ENCODE results near the gene TSC22D4.
A peak's percentile ranks its signal among the peaks of the same experiment; 100 is the strongest.
"Not testable (repeated sequence)": the region's sequence is repeated elsewhere in the genome, so short reads cannot be mapped to it uniquely, and the experiment has no call there.

Gene TSC22D4

GRCh38 chr7:100478958-100479660 is at the start of gene TSC22D4:
Gene TSC22D4, minus strand, starts transcription at chr7:100479214. Its CDS starts 1,176 bp downstream, at chr7:100478038.
- peak; percentile 80 for DNase-seq (ENCODE audit: low read depth)

DNA sequence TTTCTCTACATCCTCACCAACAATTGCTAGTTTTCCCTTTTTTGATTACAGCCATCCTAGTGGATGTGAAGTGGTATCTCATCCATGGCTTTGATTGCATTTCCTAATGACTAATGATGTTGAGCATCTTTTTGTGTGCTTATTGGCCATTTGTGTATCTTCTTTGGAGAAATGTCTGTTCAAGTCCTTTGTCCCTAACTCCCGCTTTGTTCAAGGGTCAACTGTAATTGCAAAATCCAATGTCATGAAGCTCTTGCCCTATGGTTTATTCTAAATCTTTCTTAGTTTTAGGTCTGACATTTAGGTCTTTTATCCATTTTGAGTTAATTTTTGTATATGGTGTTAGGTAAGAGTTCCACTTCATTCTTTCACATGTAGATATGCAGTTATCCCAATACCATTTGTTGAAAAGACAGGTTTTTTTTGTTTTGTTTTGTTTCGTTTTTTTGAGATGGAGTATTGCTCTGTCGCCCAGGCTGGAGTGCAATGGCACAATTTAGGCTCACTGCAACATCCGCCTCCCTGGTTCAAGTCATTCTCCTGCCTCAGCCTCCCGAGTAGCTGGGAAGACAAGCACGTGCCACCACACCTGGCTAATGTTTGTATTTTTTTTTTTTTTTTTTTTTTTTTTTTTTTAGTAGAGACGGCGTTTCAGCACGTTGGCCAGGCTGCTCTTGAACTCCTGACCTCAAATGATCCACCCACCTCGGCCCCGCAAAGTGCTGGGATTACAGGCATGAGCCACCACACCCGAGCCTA is 49.3 kb upstream of the TSC22D4 start:
- DNase-seq (ENCODE audit: low read depth) = not testable (repeated sequence)

DNA sequence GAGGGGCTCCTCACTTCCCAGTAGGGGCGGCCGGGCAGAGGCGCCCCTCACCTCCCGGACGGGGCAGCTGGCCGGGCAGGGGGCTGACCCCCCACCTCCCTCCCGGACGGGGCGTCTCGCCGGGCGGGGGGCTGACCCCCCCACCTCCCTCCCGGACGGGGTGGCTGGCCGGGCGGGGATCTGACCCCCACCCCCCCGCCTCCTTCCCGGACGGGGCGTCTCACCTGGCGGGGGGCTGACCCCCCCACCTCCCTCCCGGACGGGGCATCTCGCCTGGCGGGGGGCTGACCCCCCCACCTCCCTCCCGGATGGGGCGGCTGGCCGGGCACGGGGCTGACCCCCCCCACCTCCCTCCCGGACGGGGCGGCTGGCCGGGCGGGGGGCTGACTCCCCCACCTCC is 44.2 kb upstream of the TSC22D4 start:
- DNase-seq (ENCODE audit: low read depth) = not testable (repeated sequence)

DNA sequence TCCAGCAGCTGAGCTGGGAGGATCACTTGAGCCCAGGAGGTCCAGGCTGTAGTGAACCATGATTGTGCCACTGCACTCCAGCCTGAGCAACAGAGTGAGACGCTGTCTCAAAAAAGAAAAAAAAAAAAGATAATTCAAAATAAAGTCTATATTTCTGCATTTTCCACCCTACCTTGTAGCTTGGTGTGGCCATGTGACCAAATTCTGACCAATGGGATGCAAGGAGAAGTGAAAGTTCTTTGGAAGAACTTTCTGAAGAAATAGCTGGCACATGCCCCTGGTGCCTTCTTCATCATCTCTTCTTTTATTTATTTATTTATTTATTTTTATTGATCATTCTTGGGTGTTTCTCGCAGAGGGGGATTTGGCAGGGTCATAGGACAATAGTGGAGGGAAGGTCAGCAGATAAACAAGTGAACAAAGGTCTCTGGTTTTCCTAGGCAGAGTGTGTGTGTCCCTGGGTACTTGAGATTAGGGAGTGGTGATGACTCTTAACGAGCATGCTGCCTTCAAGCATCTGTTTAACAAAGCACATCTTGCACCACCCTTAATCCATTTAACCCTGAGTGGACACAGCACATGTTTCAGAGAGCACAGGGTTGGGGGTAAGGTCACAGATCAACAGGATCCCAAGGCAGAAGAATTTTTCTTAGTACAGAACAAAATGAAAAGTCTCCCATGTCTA is 43.0 kb upstream of the TSC22D4 start:
- DNase-seq (ENCODE audit: low read depth) = not testable (repeated sequence)

- DNase-seq (ENCODE audit: low read depth) = no peak
Measured at GRCh38 chr7:100521076-100521475, 42.1 kb upstream of the TSC22D4 start.

DNA sequence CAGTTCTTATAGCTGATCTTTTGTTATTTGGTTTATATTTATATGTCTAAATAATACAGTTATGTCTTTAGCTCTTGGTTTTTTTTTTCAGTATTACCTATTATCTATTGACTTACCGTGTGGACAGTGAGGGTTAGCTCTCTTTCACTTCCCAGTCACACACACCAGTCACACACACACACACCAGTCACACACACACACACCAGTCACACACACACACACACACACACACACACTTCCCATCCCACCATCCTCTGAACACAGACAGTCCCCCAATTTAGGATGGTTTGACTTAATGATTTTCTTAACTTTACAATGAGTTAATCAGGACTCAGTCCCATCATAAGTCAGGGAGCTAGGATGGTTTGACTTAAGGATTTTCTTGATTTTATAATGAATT is 41.1 kb upstream of the TSC22D4 start:
- no peak for DNase-seq (ENCODE audit: low read depth)

DNA sequence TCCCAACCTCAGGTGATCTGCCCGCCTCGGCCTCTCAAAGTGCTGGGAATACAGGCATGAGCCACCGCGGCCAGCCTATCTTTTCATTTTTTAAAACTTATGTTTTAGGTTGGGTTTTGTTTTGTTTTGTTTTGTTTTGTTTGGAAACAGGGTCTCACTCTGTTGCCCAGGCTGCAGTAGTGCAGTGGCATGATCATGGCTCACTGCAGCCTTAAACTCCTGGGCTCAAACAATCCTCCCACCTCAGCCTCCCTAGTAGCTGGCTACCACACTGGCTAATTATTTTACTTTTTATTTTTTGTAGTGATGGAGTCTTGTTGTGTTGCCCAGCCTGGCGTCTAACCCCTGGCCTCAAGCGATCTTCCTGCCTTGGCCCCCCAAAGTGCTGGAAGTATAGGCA is 40.6 kb upstream of the TSC22D4 start:
- DNase-seq (ENCODE audit: low read depth) = no peak

DNA sequence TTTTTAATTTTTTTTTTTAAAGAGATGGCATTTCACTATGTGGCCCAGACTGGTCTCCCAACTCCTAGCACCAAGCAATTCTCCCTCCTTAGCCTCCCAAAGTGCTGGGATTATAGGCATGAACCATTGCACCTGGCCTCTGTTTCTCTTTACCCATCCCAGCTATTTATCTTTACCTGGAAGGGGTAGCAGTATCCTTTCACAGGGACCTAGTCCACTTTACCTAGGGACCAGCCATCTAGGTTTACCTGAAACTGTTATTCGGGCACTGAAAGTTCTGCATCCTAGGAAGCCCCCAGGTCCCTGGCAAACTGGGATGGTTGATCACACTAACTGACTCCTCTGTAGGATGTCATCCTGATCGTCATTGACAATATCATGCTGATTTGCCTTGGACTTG is 38.3 kb upstream of the TSC22D4 start:
- no peak for DNase-seq (ENCODE audit: low read depth)

- peak; percentile 9 for DNase-seq (ENCODE audit: low read depth)
Measured at GRCh38 chr7:100516135-100516812, 37.3 kb upstream of the TSC22D4 start.

GRCh38 chr7:100515072-100515532 is 36.1 kb upstream of the TSC22D4 start:
- no peak for DNase-seq (ENCODE audit: low read depth)

- DNase-seq (ENCODE audit: low read depth) = no peak
Measured at GRCh38 chr7:100513212-100513810, 34.3 kb upstream of the TSC22D4 start.

DNA sequence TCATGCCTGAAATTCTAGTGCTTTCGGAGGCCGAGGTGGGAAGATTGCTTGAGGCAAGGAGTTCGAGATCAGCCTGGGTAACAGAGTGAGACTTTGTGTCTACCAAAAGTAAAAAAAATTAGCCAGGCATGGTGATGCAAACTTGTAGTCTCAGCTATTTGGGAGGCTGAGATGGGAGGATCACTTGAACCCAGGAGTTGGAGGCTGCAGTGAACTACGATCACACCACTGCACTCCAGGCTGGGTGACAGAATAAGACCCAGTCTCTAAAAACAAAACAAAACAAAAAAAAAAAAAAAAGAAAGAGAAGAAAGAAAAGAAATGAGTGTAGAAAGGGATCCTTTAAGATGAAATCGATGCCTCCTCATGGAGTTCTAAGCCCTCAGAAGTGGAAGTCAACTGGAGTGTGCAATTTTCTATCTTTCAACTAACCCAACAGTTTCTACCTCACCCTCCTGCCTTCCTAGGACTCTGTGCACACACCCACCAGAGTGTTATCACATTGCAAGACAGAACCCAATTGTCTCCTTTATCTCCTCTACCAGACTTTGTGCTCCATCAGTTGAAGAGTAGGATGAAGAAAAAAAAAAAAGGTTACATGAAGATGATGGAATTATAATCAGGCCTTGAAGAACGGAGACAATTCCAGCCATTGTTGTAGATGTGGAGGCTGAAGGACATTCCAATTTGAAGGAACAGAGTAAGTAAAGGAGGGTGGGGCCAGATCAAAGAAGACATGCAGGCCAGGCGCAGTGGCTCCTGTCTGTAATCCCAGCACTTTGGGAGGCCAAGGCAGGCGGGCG is 31.6 kb upstream of the TSC22D4 start:
- DNase-seq (ENCODE audit: low read depth) = no peak

GRCh38 chr7:100509231-100509630 is 30.2 kb upstream of the TSC22D4 start:
- DNase-seq (ENCODE audit: low read depth) = no peak

DNA sequence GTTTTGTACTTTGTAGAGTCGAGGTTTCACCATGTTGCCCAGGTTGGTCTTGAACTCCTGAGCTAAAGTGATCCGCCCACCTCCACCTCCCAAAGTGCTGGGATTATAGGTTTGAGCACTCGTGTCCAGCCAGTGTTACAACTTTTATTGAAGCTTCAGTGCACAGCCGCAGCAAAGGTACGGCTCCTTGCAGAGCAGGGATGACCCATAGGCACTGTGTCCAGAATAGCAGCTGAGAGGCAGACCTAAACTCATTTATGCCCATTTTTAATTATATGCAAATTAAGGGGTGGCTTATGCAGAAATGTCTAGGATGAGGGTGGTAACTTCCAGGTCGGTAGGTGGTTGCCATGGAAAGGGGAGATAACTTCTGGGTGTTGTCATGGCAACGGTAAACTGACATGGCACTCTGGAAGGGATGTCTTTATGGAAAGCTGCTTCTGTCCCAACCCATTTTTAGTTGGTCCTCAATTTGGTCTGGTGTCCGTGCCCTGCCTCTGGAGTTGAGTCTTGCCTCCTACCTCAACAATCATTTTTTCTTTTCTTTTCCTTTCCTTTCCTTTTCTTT is 27.4 kb upstream of the TSC22D4 start:
- DNase-seq (ENCODE audit: low read depth) = no peak

DNA sequence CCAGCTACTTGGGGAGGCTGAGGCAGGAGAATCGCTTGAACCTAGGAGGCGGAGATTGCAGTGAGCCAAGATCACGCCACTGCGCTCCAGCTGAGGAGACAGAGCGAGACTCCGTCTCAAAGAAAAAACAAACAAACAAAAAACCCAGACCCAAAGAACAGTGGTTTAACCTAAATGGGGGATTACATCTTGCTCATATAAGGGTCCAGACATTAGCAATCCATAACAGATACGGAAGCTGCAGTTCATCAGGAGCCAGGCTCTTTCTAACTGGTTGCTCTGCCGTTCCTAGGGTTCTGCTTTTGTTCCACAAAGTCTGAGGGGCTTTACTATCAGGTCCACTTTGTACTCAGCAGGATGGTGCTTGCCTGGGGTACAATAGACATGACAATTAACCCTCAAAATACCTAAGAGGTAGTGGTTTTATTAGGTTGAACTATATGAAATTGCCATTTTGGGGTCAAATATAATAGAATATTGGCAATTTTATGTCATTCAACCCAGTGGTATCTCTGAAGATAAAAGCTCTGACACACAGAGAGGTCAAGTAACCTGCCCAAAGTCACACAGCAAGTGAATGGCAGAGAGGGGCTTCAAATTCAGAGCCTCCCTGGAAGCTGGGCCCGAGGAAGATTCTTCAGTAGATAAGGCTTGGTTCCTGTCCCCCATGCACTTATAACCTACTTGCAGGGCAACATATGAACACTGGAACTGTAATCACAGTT is 26.0 kb upstream of the TSC22D4 start:
- DNase-seq (ENCODE audit: low read depth) = no peak

DNA sequence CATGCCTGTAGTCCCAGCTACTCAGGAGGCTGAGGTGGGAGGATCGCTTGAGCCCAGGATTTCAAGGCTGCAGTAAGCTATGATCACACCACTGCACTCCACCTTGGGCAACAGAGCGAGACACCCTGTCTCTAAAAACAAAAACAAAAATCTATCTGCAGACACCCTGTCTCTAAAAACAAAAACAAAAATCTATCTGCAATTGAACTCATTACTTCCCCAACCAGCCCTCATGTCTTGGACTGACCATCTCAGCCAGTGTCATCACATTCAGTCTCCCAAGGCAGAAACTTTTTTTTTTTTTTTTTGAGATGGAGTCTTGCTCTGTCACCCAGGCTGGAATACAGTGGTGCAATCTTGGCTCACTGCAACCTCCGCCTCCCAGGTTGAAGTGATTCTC is 25.0 kb upstream of the TSC22D4 start:
- not testable (repeated sequence) for DNase-seq (ENCODE audit: low read depth)

- DNase-seq (ENCODE audit: low read depth) = not testable (repeated sequence)
Measured at GRCh38 chr7:100500743-100501142, 21.7 kb upstream of the TSC22D4 start.

- no peak for DNase-seq (ENCODE audit: low read depth)
Measured at GRCh38 chr7:100496509-100496908, 17.5 kb upstream of the TSC22D4 start.

GRCh38 chr7:100493476-100494264 is 14.7 kb upstream of the TSC22D4 start:
- DNase-seq (ENCODE audit: low read depth) = peak; percentile 27

Data from stimulated activated CD8-positive, alpha-beta memory T cell treated with anti-CD3 and anti-CD28 coated beads, Interleukin-12 subunit alpha, Interleukin-12 subunit beta, amount 100 ng/mL, for 4 hours (primary cell).